Measurements from ENCODE around the gene CP. TPM values are rescaled to one million over a fixed set of nuclear protein-coding genes. Genes with fewer than 3 reads are reported as not detected.

CP gene
- polyA plus RNA-seq, 1 donor (not counting 4 experiments of a cell fraction or from before 2014, with no cell fraction given): 0.03 TPM

GRCh38 chr3:149215515-149215914, 6.1 kb downstream of the CP start:
- Histone ChIP-seq H3K36me3 (ENCODE audit: control insufficient read depth in 2 of 2, extremely low read depth in 1 of 2, insufficient read depth in 2 of 2, low read length in 2 of 2) (no peaks in the 10 kb centered on the region), H3K4me2 (ENCODE audit: control insufficient read depth, extremely low read depth, insufficient read depth, low read depth, low read length) (no peak overlapping the region), H3K4me3 (ENCODE audit: control insufficient read depth in 2 of 3, extremely low read depth in 1 of 3, insufficient read depth in 2 of 3, low read depth in 1 of 3, low read length in 3 of 3) (no peak overlapping the region), H3K79me2 (ENCODE audit: control insufficient read depth, insufficient read depth, low read length) (no peaks in the 10 kb centered on the region), H2AFZ (ENCODE audit: control insufficient read depth, low read length) (no peak overlapping the region), H3K4me1 (ENCODE audit: control insufficient read depth, extremely low read depth, insufficient read depth, low read length) (no peaks in the 10 kb centered on the region), H3K27me3 (ENCODE audit: control insufficient read depth, extremely low read depth, insufficient read depth, low read length) (no peaks in the 10 kb centered on the region), H3K9me1 (ENCODE audit: control insufficient read depth, extremely low read depth, insufficient read depth, low read length) (no peaks in the 10 kb centered on the region), H3K9me3 (ENCODE audit: control insufficient read depth, low read depth, low read length) (no peaks in the 10 kb centered on the region), H4K20me1 (ENCODE audit: control insufficient read depth, extremely low read depth, insufficient read depth, low read length) (no peaks in the 10 kb centered on the region), H3K9ac (ENCODE audit: control insufficient read depth, extremely low read depth, insufficient read depth, low read length) (no peak overlapping the region), H3K27ac (ENCODE audit: control insufficient read depth, insufficient read depth, low read length) (no peak overlapping the region)
- no peak for FAIRE-seq
- no peak for DNase-seq (ENCODE audit: low read depth, low spot score)
- dilution Hi-C loops (cut with MboI; ENCODE audit: extremely low pct_ligation_motif_present, low sequenced_read_pairs): no loop called here
- TF ChIP-seq EZH2 (IDR thresholded peaks at IDR 0.05; ENCODE audit: low read length): no peak
- no peak for TF ChIP-seq CTCF (optimal IDR thresholded peaks at IDR 0.05 in 1 of 3, IDR thresholded peaks at IDR 0.05 in 1 of 3, conservative IDR thresholded peaks at IDR 0.05 in 1 of 3; ENCODE audit: extremely low read depth in 1 of 3, insufficient read depth in 2 of 3, low read length in 3 of 3)

- Histone ChIP-seq H3K4me3 (ENCODE audit: control insufficient read depth in 2 of 3, extremely low read depth in 1 of 3, insufficient read depth in 2 of 3, low read depth in 1 of 3, low read length in 3 of 3) (no peak overlapping the region), H2AFZ (ENCODE audit: control insufficient read depth, low read length) (no peak overlapping the region), H4K20me1 (ENCODE audit: control insufficient read depth, extremely low read depth, insufficient read depth, low read length) (no peaks in the 10 kb centered on the region), H3K36me3 (ENCODE audit: control insufficient read depth in 2 of 2, extremely low read depth in 1 of 2, insufficient read depth in 2 of 2, low read length in 2 of 2) (no peaks in the 10 kb centered on the region), H3K79me2 (ENCODE audit: control insufficient read depth, insufficient read depth, low read length) (no peaks in the 10 kb centered on the region), H3K27ac (ENCODE audit: control insufficient read depth, insufficient read depth, low read length) (no peak overlapping the region), H3K4me1 (ENCODE audit: control insufficient read depth, extremely low read depth, insufficient read depth, low read length) (no peaks in the 10 kb centered on the region), H3K4me2 (ENCODE audit: control insufficient read depth, extremely low read depth, insufficient read depth, low read depth, low read length) (no peak overlapping the region), H3K9me3 (ENCODE audit: control insufficient read depth, low read depth, low read length) (no peaks in the 10 kb centered on the region), H3K9me1 (ENCODE audit: control insufficient read depth, extremely low read depth, insufficient read depth, low read length) (no peaks in the 10 kb centered on the region), H3K9ac (ENCODE audit: control insufficient read depth, extremely low read depth, insufficient read depth, low read length) (no peak overlapping the region), H3K27me3 (ENCODE audit: control insufficient read depth, extremely low read depth, insufficient read depth, low read length) (no peaks in the 10 kb centered on the region)
- no peak for FAIRE-seq
- TF ChIP-seq CTCF (optimal IDR thresholded peaks at IDR 0.05 in 1 of 3, IDR thresholded peaks at IDR 0.05 in 1 of 3, conservative IDR thresholded peaks at IDR 0.05 in 1 of 3; ENCODE audit: extremely low read depth in 1 of 3, insufficient read depth in 2 of 3, low read length in 3 of 3) (no peak), EZH2 (IDR thresholded peaks at IDR 0.05; ENCODE audit: low read length) (no peak)
- DNase-seq (ENCODE audit: low read depth, low spot score): no peak
- dilution Hi-C loops (cut with MboI; ENCODE audit: extremely low pct_ligation_motif_present, low sequenced_read_pairs): no loop called here
Measured at GRCh38 chr3:149214702-149215101, 6.9 kb downstream of the CP start.

All from keratinocyte (primary cell).